ENCODE results near the gene PCMTD2.

- no peak for TF ChIP-seq EZH2 (IDR thresholded peaks at IDR 0.05; ENCODE audit: borderline replicate concordance)
- TF ChIP-seq EZH2phosphoT487 (IDR thresholded peaks at IDR 0.05; ENCODE audit: low read depth, severe bottlenecking, unreplicated experiment): no peak
- no peak for TF ChIP-seq CTCF (IDR thresholded peaks at IDR 0.05; ENCODE audit: poor library complexity)
These were observed 42.8 kb upstream of the PCMTD2 start for GRCh38 chr20:64212755-64213154.

Measured in hepatocyte (in vitro differentiated cells).